Measurements from ENCODE around the gene LENG8. TPM values are rescaled to one million over a fixed set of nuclear protein-coding genes. Genes with fewer than 3 reads are reported as not detected.
"Not testable (repeated sequence)": the region's sequence is repeated elsewhere in the genome, so short reads cannot be mapped to it uniquely, and the experiment has no call there.

Gene LENG8
- total and polyA plus RNA-seq, 10 of the 15 experiments (the other 5 are each of a cell fraction or from before 2014, with no cell fraction given): 2.3 to 145 (median 34.4) TPM

DNA sequence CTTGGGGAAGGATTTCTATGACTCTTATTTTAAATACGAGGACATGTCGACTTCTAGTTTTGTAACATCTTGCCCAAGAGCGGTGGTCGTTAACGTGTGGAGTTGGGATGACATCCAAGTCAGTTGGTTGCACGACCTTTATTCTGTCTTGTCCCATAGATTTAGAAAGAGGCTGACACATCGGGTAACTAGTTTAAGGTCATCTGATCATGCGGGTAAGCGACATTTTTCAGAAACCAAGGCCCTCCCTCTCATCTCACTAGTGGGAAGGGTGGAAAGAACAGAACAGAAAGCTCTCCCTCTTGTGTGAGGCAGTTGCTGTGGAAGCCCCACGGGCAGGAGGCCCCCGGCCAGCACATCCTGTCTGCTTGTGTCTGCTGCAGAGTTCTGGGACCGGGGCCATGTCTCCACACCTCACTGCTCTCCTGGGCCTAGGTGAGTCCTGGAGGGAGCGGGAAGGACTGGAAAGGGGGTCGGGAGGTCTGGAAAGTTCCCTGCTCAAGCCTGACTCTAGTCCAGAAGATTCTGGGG, 53.6 kb downstream of the LENG8 start, which contains the start of gene LAIR2 (continued):
- TF ChIP-seq ZZZ3 (IDR thresholded peaks at IDR 0.05; ENCODE audit: control insufficient read depth, insufficient read length, low read depth): no peak
- TF ChIP-seq EED (IDR thresholded peaks at IDR 0.05; ENCODE audit: low read depth): no peak
- TF ChIP-seq EZH2 (IDR thresholded peaks at IDR 0.05; ENCODE audit: borderline replicate concordance, control insufficient read depth, low read depth, low read length): no peak
- TF ChIP-seq SMAD1 (IDR thresholded peaks at IDR 0.05; ENCODE audit: low read depth, partially characterized antibody): no peak
- TF ChIP-seq CHD2 (IDR thresholded peaks at IDR 0.05; ENCODE audit: borderline replicate concordance, low read depth, low read length): no peak

- H3K9ac ChIP-seq (ENCODE audit: control insufficient read depth, insufficient read depth, low read length); H3K27me3 ChIP-seq (replicated peaks in 1 of 2; ENCODE audit: control insufficient read depth in 2 of 2, insufficient read depth in 2 of 2, low read length in 1 of 2); RAD21 ChIA-PET (ENCODE audit: unreplicated experiment); DNase-seq (ENCODE audit: low read depth, low spot score); BruUV-seq (replicated peaks); H3K36me3 ChIP-seq (ENCODE audit: control insufficient read depth in 2 of 2, insufficient read depth in 2 of 2, low read length in 1 of 2); intact Hi-C loops (cut with micrococcal nuclease; ENCODE audit: unreplicated experiment); POLR2A ChIA-PET; H3K4me3 ChIP-seq; H3K27ac ChIP-seq (ENCODE audit: control insufficient read depth, insufficient read depth); H2AFZ ChIP-seq (ENCODE audit: control insufficient read depth, low read depth, low read length); H4K20me1 ChIP-seq (ENCODE audit: control insufficient read depth, insufficient read depth); H3K4me2 ChIP-seq (ENCODE audit: control insufficient read depth, insufficient read depth); H3K79me2 ChIP-seq (ENCODE audit: control insufficient read depth, insufficient read depth, low read length); FAIRE-seq; H3K9me3 ChIP-seq (replicated peaks; ENCODE audit: control insufficient read depth, insufficient read depth, low read length); H3K4me1 ChIP-seq (ENCODE audit: control insufficient read depth, insufficient read depth, low read length); ATAC-seq; in situ Hi-C loops (cut with MboI): not testable (repeated sequence)
- WGBS (ENCODE audit: insufficient coverage, insufficient replicate concordance, low lambda C conversion rate, missing lambda C conversion rate): 50% methylated on average over 4 of the region's 4 CpGs
- ChIA-PET CTCF (interaction anchor here (0.9 to 2.3 kb wide), 2 partner anchors 24 to 26 kb away, joined by 3 to 11 read pairs; no protein-coding TSS in a partner anchor), SMC1A (ENCODE audit: uncharacterized antibody, unreplicated experiment) (interaction anchor here (1.3 kb wide), 1 partner anchor 13 kb away, joined by 3 read pairs; no protein-coding TSS in a partner anchor)
Observed at GRCh38 chr19:54505542-54505941, 56.5 kb downstream of the LENG8 start.

Measured in GM12878 (cell line).